Loucy (cell line): ENCODE results near the gene SP6.

Source experiments
- H2AFZ ChIP-seq: fragments of 200-600 bp; sonication (generic); 2 replicates; pipeline ENCODE4 v1.6.0; 2016; ENCODE audit warnings: antibody characterized with exemption, mild to moderate bottlenecking, low read length, moderate library complexity
- H3F3A ChIP-seq: fragments of 200-600 bp; 2 replicates; pipeline ENCODE4 v1.6.0; 2016; ENCODE audit warnings: antibody characterized with exemption, low read depth, mild to moderate bottlenecking
- H3K27me3 ChIP-seq: fragments of 200-600 bp; sonication (generic); 2 replicates; pipeline ENCODE4 v1.6.1; 2014; ENCODE audit warnings: low read length, mild to moderate bottlenecking; ENCODE audit not compliant: insufficient read depth, poor library complexity, severe bottlenecking
- H3K36me3 ChIP-seq: fragments of 200-600 bp; sonication (generic); 2 replicates; pipeline ENCODE4 v1.6.1; 2016; ENCODE audit warnings: low read length; ENCODE audit not compliant: insufficient read depth
- H3K4me1 ChIP-seq: fragments of 200-600 bp; sonication (generic); 2 replicates; pipeline ENCODE4 v1.5.1; 2014; ENCODE audit warnings: low read length, mild to moderate bottlenecking; ENCODE audit not compliant: insufficient read depth, poor library complexity, severe bottlenecking
- H3K4me2 ChIP-seq: fragments of 200-600 bp; sonication (generic); 2 replicates; pipeline ENCODE4 v1.6.0; 2014; ENCODE audit warnings: antibody characterized with exemption, low read length, low read depth, mild to moderate bottlenecking; ENCODE audit not compliant: poor library complexity, severe bottlenecking
- H3K4me3 ChIP-seq: fragments of 200-600 bp; sonication (generic); 2 replicates; pipeline ENCODE4 v1.5.1; 2014; ENCODE audit warnings: low read length, mild to moderate bottlenecking, mixed read lengths; ENCODE audit not compliant: poor library complexity, severe bottlenecking
- H3K79me2 ChIP-seq: fragments of 200-600 bp; sonication (generic); 2 replicates; pipeline ENCODE4 v1.6.1; 2014; ENCODE audit warnings: low read length; ENCODE audit not compliant: insufficient read depth
- H3K9ac ChIP-seq: fragments of 200-600 bp; sonication (generic); 2 replicates; pipeline ENCODE4 v1.6.0; 2014; ENCODE audit warnings: mild to moderate bottlenecking, low read depth, low read length, moderate library complexity; ENCODE audit not compliant: poor library complexity, severe bottlenecking
- H3K9me2 ChIP-seq: fragments of 200-600 bp; sonication (generic); replicated peaks from 2 replicates; pipeline ENCODE4 v1.6.1; 2016; ENCODE audit warnings: low read depth, low read length, mixed read lengths
- H3K9me3 ChIP-seq: fragments of 200-600 bp; sonication (generic); 2 replicates; pipeline ENCODE4 v1.6.1; 2014; ENCODE audit warnings: mild to moderate bottlenecking, antibody characterized with exemption, low read length, low read depth; ENCODE audit not compliant: insufficient read depth
- H4K20me1 ChIP-seq: fragments of 200-600 bp; sonication (generic); 2 replicates; pipeline ENCODE4 v1.6.0; 2014; ENCODE audit warnings: antibody characterized with exemption, low read length, mild to moderate bottlenecking; ENCODE audit not compliant: insufficient read depth, poor library complexity, severe bottlenecking
- EZH2phosphoT487 ChIP-seq: fragments of 200-600 bp; IDR thresholded peaks from 2 replicates; pipeline ENCODE4 v1.6.1; 2018; ENCODE audit warnings: antibody characterized with exemption, mild to moderate bottlenecking, moderate library complexity, borderline replicate concordance
- TF ChIP-seq, protein P1 (sequence below): fragments of 200-600 bp; sonication (generic); conservative IDR thresholded peaks from 2 replicates; pipeline ENCODE4 v1.5.1; 2014; ENCODE audit warnings: mild to moderate bottlenecking, antibody characterized with exemption, low read length

SP6 gene

DNA sequence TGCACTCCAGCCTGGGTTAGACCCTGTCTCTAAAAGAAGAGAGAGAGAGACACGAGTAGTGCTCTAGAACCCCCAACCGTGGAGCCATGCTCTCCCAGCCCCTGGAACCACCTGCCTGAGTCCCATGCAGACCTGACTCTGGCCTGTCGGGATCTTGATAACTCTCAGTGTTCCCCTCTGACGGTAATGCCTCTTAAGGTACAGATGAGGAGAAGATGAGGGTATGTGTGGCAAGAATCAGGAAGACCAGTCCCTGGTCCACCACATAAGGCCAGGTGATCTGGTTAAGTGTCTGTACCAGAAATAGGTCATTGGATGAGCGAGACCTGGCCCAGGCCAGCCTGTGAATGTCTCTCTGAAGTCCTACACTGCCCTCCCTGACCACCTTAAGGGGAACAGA is 47.8 kb downstream of the SP6 start:
- no peaks in the 10 kb centered on the region for H3K9me3 ChIP-seq
- peaks cover under 1% of the 10 kb centered on the region; the same call in 1 of the 2 replicates for H3K36me3 ChIP-seq
- H3K9me2 ChIP-seq: no peaks in the 10 kb centered on the region
- no peak overlapping the region for H3K4me3 ChIP-seq
- no peaks in the 10 kb centered on the region for H4K20me1 ChIP-seq
- H3K4me2 ChIP-seq: no peak overlapping the region
- H3K4me1 ChIP-seq: no peaks in the 10 kb centered on the region
- H3K9ac ChIP-seq: no peak overlapping the region
- H3K79me2 ChIP-seq: no peaks in the 10 kb centered on the region
- TF ChIP-seq, protein P1, sequence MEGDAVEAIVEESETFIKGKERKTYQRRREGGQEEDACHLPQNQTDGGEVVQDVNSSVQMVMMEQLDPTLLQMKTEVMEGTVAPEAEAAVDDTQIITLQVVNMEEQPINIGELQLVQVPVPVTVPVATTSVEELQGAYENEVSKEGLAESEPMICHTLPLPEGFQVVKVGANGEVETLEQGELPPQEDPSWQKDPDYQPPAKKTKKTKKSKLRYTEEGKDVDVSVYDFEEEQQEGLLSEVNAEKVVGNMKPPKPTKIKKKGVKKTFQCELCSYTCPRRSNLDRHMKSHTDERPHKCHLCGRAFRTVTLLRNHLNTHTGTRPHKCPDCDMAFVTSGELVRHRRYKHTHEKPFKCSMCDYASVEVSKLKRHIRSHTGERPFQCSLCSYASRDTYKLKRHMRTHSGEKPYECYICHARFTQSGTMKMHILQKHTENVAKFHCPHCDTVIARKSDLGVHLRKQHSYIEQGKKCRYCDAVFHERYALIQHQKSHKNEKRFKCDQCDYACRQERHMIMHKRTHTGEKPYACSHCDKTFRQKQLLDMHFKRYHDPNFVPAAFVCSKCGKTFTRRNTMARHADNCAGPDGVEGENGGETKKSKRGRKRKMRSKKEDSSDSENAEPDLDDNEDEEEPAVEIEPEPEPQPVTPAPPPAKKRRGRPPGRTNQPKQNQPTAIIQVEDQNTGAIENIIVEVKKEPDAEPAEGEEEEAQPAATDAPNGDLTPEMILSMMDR: no peak
- no peak for TF ChIP-seq EZH2phosphoT487
- no peaks in the 10 kb centered on the region for H3K27me3 ChIP-seq
- H2AFZ ChIP-seq: no peak overlapping the region
- H3F3A ChIP-seq: no peaks in the 10 kb centered on the region

DNA sequence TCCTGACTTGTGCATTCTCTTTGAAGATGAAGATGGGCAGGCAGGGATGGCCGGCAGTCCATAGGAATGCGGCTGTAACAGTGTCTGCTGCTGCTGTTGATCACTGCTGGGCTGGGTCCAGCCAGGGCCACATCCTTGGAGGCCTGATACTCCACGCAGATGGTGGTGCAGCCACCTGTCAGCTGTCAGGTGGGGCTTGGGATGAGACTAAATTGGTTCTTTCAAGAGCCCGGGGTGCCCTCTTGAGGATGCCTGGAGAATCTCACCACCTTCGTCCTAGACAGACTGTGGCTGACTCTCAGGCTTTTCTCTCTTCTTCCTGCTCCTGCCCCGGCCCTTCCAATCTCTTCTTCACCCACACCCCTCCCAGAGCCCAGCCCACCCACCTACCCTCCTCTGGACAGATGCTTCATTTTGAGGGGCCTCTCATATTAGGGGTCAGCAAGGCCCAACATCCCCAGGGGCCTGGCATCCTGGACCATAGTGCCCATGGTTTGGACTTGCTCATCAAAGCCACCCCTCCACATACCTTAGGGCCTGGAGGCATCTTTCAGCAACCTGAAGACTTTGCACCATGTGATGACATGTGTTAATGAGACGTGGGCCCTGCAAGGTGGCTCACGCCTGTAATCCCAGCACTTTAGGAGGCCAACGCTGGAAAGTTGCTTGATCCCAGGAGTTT is 48.5 kb downstream of the SP6 start:
- no peak overlapping the region for H3K4me3 ChIP-seq
- no peaks in the 10 kb centered on the region for H3F3A ChIP-seq
- H3K27me3 ChIP-seq: no peaks in the 10 kb centered on the region
- TF ChIP-seq, protein P1: peak; percentile 72
- TF ChIP-seq EZH2phosphoT487: no peak
- H2AFZ ChIP-seq: no peak overlapping the region
- no peaks in the 10 kb centered on the region for H4K20me1 ChIP-seq
- no peak overlapping the region for H3K4me2 ChIP-seq
- H3K9me2 ChIP-seq: no peaks in the 10 kb centered on the region
- no peaks in the 10 kb centered on the region for H3K4me1 ChIP-seq
- no peaks in the 10 kb centered on the region for H3K36me3 ChIP-seq
- no peaks in the 10 kb centered on the region for H3K79me2 ChIP-seq
- no peak overlapping the region for H3K9ac ChIP-seq
- no peaks in the 10 kb centered on the region for H3K9me3 ChIP-seq

- no peaks in the 10 kb centered on the region for H3K79me2 ChIP-seq
- H3K9me3 ChIP-seq: no peaks in the 10 kb centered on the region
- H3K27me3 ChIP-seq: no peaks in the 10 kb centered on the region
- H3K36me3 ChIP-seq: no peaks in the 10 kb centered on the region
- H3K4me2 ChIP-seq: no peak overlapping the region
- no peaks in the 10 kb centered on the region for H3F3A ChIP-seq
- H3K4me3 ChIP-seq: no peak overlapping the region
- no peak overlapping the region for H3K9ac ChIP-seq
- no peak overlapping the region for H2AFZ ChIP-seq
- H3K9me2 ChIP-seq: no peaks in the 10 kb centered on the region
- no peaks in the 10 kb centered on the region for H4K20me1 ChIP-seq
- no peaks in the 10 kb centered on the region for H3K4me1 ChIP-seq
- no peak for TF ChIP-seq EZH2phosphoT487
- TF ChIP-seq, protein P1: no peak
Measured at GRCh38 chr17:47801906-47802305, 49.1 kb downstream of the SP6 start.
